Glutamatergic neuron (in vitro differentiated cells): ENCODE measurements around the gene HPGD. TPM values are rescaled to one million over a fixed set of nuclear protein-coding genes. Genes with fewer than 3 reads are reported as not detected.

Source experiments
- DNase-seq: peaks from one replicate; pipeline ENCODE4 v3.0.0; 2022
- H3K27ac Mint-ChIP-seq: one replicate; pipeline ENCODE4 v1.8.0; 2020; ENCODE audit warnings: mild to moderate bottlenecking, mixed read lengths, inconsistent platforms; ENCODE audit not compliant: unreplicated experiment
- H3K27me3 Mint-ChIP-seq: one replicate; pipeline ENCODE4 v1.8.0; 2020; ENCODE audit warnings: mild to moderate bottlenecking, moderate library complexity, mixed read lengths, inconsistent platforms; ENCODE audit not compliant: unreplicated experiment
- H3K36me3 Mint-ChIP-seq: one replicate; pipeline ENCODE4 v1.8.0; 2020; ENCODE audit warnings: mild to moderate bottlenecking, mixed read lengths, inconsistent platforms; ENCODE audit not compliant: unreplicated experiment
- H3K4me1 Mint-ChIP-seq: one replicate; pipeline ENCODE4 v1.8.0; 2020; ENCODE audit warnings: mild to moderate bottlenecking, low read depth, mixed read lengths, inconsistent platforms; ENCODE audit not compliant: unreplicated experiment
- H3K4me3 Mint-ChIP-seq: one replicate; pipeline ENCODE4 v1.8.0; 2020; ENCODE audit warnings: mild to moderate bottlenecking, mixed read lengths, inconsistent platforms; ENCODE audit not compliant: unreplicated experiment
- H3K9me3 Mint-ChIP-seq: one replicate; pipeline ENCODE4 v1.8.0; 2020; ENCODE audit warnings: mild to moderate bottlenecking, moderate library complexity, mixed read lengths, inconsistent platforms; ENCODE audit not compliant: unreplicated experiment
- total RNA-seq: library from RNA; stranded (reverse); fragmentation: NEBNext Ultra II Directional; extraction: Animal tissue kit (Norgen Biotek cat#: 25700); gene quantifications from one replicate; pipeline ENCODE4 v1.2.1, GENCODE V29; 2021; ENCODE audit not compliant: unreplicated experiment
- TF ChIP-seq, protein P1 (sequence below): fragments of 200-600 bp; sonication (generic); IDR thresholded peaks from one replicate; pipeline ENCODE4 v1.5.0; 2021; ENCODE audit not compliant: partially characterized antibody, unreplicated experiment

Gene HPGD
- total RNA-seq, 1 donor from 2014 or later: 0.64 TPM

DNA sequence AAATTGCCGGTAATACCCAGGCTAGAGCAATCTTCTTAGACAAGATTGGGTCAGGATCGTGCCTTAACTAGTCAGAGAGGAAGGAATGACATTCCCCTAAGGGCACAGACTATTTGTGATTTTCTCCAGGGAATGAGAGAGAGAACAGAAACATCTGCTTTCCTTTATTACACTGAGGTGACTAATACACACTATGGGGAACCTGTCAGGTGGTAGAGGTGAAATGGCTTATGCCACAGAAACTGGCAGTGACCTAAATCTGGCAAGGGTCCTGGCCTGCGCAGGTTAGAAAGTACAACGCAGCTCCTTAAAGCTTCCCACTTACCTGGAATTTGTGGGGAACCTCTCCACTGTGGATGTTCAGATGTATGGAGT is 16.6 kb upstream of the HPGD start:
- H3K27me3 Mint-ChIP-seq: no peaks in the 10 kb centered on the region
- no peak for DNase-seq
- H3K27ac Mint-ChIP-seq: no peak overlapping the region
- peaks cover 2% of the 10 kb centered on the region for H3K9me3 Mint-ChIP-seq
- H3K4me3 Mint-ChIP-seq: no peak overlapping the region
- TF ChIP-seq, protein P1, sequence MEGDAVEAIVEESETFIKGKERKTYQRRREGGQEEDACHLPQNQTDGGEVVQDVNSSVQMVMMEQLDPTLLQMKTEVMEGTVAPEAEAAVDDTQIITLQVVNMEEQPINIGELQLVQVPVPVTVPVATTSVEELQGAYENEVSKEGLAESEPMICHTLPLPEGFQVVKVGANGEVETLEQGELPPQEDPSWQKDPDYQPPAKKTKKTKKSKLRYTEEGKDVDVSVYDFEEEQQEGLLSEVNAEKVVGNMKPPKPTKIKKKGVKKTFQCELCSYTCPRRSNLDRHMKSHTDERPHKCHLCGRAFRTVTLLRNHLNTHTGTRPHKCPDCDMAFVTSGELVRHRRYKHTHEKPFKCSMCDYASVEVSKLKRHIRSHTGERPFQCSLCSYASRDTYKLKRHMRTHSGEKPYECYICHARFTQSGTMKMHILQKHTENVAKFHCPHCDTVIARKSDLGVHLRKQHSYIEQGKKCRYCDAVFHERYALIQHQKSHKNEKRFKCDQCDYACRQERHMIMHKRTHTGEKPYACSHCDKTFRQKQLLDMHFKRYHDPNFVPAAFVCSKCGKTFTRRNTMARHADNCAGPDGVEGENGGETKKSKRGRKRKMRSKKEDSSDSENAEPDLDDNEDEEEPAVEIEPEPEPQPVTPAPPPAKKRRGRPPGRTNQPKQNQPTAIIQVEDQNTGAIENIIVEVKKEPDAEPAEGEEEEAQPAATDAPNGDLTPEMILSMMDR: no peak
- no peaks in the 10 kb centered on the region for H3K36me3 Mint-ChIP-seq
- no peaks in the 10 kb centered on the region for H3K4me1 Mint-ChIP-seq

DNA sequence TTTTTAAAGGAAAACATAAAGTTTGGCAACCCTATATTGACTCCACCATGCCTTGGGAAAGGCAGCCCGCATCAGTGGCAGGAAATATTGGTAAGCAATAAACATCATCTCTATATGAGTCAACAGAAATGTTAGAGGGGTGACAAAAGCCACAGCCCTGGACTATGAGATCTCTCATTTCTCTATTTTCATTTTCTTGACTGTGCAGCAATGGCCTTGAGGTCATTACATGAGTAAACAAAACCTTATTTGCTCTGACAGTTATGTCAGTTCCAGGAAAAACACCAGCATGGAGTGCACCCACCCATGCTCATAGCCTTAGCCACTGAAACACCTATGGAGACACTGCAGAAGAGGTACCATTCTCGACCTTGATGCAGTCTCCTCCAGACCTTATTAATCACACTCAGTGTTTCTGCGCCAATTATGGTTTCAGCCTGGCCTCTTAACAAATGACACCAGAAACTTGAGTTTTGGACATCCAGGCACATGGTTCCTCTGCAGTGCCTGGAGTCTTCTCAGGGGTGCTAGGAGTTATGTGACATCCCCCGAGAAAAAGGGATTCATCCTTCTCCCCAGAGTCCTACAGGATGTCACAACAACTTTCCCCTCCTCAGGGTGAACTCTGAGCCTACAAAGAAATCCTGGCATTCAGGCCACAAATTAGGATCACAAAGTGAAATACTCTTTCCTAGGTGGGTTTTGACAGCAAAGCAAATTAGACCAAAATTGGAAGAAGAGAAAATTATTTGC is 16.0 kb upstream of the HPGD start:
- no peaks in the 10 kb centered on the region for H3K27me3 Mint-ChIP-seq
- H3K9me3 Mint-ChIP-seq: peaks cover 2% of the 10 kb centered on the region
- TF ChIP-seq, protein P1: no peak

DNA sequence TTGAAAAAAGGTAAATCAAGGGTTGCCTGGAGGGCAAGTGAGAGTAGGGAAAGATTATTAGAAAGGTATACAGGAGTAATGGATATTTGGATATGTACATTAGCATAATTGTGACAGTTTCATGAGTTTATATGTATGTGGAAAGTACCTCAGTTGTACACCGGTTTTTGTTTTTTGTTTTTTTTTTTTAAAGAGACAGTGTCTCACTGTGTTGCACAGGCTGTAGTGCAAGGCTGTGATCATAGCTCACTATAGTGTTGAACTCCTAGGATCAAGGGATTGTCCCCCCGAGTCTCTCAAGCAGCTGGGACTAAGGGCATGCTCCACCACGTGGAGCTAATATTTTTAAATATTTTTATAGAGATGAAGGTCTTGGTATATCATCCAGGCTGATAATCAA is 15.3 kb upstream of the HPGD start:
- Mint-ChIP-seq H3K9me3 (peaks cover 2% of the 10 kb centered on the region), H3K27me3 (no peaks in the 10 kb centered on the region), H3K36me3 (no peaks in the 10 kb centered on the region), H3K4me1 (no peaks in the 10 kb centered on the region), H3K27ac (no peak overlapping the region), H3K4me3 (no peak overlapping the region)
- no peak for DNase-seq
- TF ChIP-seq, protein P1: no peak

More for the DNA sequence above, 16.0 kb upstream of the HPGD start:
- no peak overlapping the region for H3K27ac Mint-ChIP-seq
- H3K4me3 Mint-ChIP-seq: no peak overlapping the region
- H3K36me3 Mint-ChIP-seq: no peaks in the 10 kb centered on the region
- H3K4me1 Mint-ChIP-seq: no peaks in the 10 kb centered on the region
- DNase-seq: no peak

DNA sequence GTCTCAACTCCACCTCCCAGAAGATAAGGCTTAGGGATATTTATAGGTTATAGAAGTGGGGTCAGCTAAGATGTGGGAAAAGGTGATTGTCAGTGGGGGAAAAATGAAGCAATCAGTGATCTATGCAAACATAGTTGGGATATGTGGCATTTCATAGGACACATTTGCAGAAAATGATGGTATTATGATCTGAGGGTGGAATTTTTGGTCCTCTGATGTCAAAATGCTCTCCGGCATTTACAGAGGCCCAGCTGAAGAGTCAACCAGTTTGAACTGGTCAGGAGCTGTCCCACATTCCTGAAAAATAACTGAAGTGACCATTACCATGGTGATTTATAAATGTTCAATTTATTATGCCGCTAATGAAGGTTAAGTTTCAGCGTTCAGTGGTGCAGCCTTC is 12.2 kb upstream of the HPGD start:
- Mint-ChIP-seq H3K27me3 (no peaks in the 10 kb centered on the region), H3K36me3 (no peaks in the 10 kb centered on the region), H3K9me3 (no peaks in the 10 kb centered on the region), H3K27ac (no peak overlapping the region), H3K4me3 (no peak overlapping the region), H3K4me1 (no peaks in the 10 kb centered on the region)
- TF ChIP-seq, protein P1: no peak
- DNase-seq: no peak

DNA sequence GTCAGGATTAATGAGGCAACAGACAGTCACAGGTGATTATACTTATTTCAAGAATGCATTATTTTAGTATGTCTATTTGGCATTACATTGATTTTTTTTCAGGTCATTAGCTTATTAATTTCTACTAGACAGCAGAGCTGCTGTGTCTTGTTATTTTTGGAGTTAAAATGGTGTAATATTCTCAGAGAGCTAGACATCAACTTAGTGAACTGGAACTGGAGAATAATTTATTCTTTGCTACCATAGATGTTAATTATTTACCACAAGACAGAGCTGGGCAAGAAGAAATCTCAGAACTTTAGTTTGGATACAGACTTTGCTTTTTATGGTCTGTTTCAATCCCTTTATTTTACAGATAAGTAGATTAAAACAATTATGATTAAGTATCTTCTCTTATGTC is 10.2 kb upstream of the HPGD start:
- no peaks in the 10 kb centered on the region for H3K27me3 Mint-ChIP-seq
- H3K27ac Mint-ChIP-seq: no peak overlapping the region
- TF ChIP-seq, protein P1: no peak
- no peak overlapping the region for H3K4me3 Mint-ChIP-seq
- no peaks in the 10 kb centered on the region for H3K36me3 Mint-ChIP-seq
- no peak for DNase-seq
- no peaks in the 10 kb centered on the region for H3K9me3 Mint-ChIP-seq
- no peaks in the 10 kb centered on the region for H3K4me1 Mint-ChIP-seq
